ACC112 (cell line): ENCODE data around the gene RPL10A.
A peak's percentile ranks its signal among the peaks of the same experiment; 100 is the strongest.

ENCODE experiments used
- H2AFZ ChIP-seq: fragments of 200-600 bp; sonication (generic); one replicate; pipeline ENCODE4 v1.6.0; 2017; ENCODE audit warnings: antibody characterized with exemption, low read length; ENCODE audit not compliant: unreplicated experiment
- H3K27ac ChIP-seq: fragments of 200-600 bp; sonication (generic); 2 replicates; pipeline ENCODE4 v1.5.1; 2014; ENCODE audit warnings: low read depth, mild to moderate bottlenecking, antibody characterized with exemption, low read length, moderate library complexity
- H3K27me3 ChIP-seq: fragments of 200-600 bp; sonication (generic); 2 replicates; pipeline ENCODE4 v1.6.1; 2014; ENCODE audit warnings: mild to moderate bottlenecking, antibody characterized with exemption, low read length, moderate library complexity, mixed read lengths; ENCODE audit not compliant: insufficient read depth
- H3K36me3 ChIP-seq: fragments of 200-600 bp; sonication (generic); 2 replicates; pipeline ENCODE4 v1.6.1; 2016; ENCODE audit warnings: mild to moderate bottlenecking, antibody characterized with exemption, low read length, moderate library complexity, mixed read lengths; ENCODE audit not compliant: insufficient read depth
- H3K4me1 ChIP-seq: fragments of 200-600 bp; sonication (generic); one replicate; pipeline ENCODE4 v1.6.1; 2016; ENCODE audit warnings: low read length, mixed read lengths; ENCODE audit not compliant: insufficient read depth, unreplicated experiment, control insufficient read depth
- H3K4me3 ChIP-seq: fragments of 200-600 bp; sonication (generic); 2 replicates; pipeline ENCODE4 v1.5.1; 2014; ENCODE audit warnings: mild to moderate bottlenecking, low read depth, low read length
- H3K79me2 ChIP-seq: fragments of 200-600 bp; sonication (generic); one replicate; pipeline ENCODE4 v1.6.0; 2016; ENCODE audit warnings: low read length; ENCODE audit not compliant: control insufficient read depth, unreplicated experiment, insufficient read depth

RPL10A gene

GRCh38 chr6:35476004-35476403 lies 7.8 kb downstream of the RPL10A start:
- peaks cover 14% of the 10 kb centered on the region for H3K4me1 ChIP-seq
- no peak overlapping the region for H3K27ac ChIP-seq
- H3K27me3 ChIP-seq, result no peaks in the 10 kb centered on the region
- no peak overlapping the region for H2AFZ ChIP-seq
- no peak overlapping the region for H3K4me3 ChIP-seq
- H3K36me3 ChIP-seq, result peaks cover 11% of the 10 kb centered on the region
- H3K79me2 ChIP-seq, result peaks cover 12% of the 10 kb centered on the region

GRCh38 chr6:35477028-35477427 lies 8.8 kb downstream of the RPL10A start:
- no peak overlapping the region for H3K4me3 ChIP-seq
- H3K27ac ChIP-seq, result no peak overlapping the region
- no peak overlapping the region for H2AFZ ChIP-seq
- peaks cover 4% of the 10 kb centered on the region for H3K36me3 ChIP-seq
- H3K4me1 ChIP-seq, result peaks cover 4% of the 10 kb centered on the region
- peaks cover 2% of the 10 kb centered on the region for H3K79me2 ChIP-seq
- H3K27me3 ChIP-seq, result no peaks in the 10 kb centered on the region

GRCh38 chr6:35477551-35478179 lies 9.5 kb downstream of the RPL10A start:
- no peaks in the 10 kb centered on the region for H3K27me3 ChIP-seq
- no peaks in the 10 kb centered on the region for H3K4me1 ChIP-seq
- no peaks in the 10 kb centered on the region for H3K79me2 ChIP-seq
- no peak overlapping the region for H2AFZ ChIP-seq
- peaks cover 4% of the 10 kb centered on the region; the same call in 1 of the 2 replicates for H3K36me3 ChIP-seq
- H3K27ac ChIP-seq, result no peak overlapping the region
- H3K4me3 ChIP-seq, result no peak overlapping the region

DNA sequence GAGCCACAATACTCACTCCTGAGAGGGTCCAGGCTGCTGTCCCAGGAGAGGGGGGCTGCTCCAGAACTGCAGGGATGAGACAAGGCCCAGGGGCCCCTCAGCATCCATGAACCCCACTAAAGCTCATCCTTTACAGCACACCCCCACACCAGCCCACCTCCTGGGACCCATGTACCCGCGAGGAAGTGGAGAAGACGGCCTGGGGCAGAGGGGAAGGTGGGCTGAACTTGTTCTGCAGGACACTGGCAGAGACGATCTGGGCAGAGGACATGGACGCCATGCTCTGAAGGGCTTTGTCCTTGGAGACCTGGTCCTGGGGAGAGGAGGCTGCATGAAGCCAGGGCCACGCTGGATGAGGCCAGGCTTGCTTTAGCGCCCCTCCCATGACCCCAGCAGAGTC lies 10.1 kb downstream of the RPL10A start:
- Histone ChIP-seq H3K27me3 (no peaks in the 10 kb centered on the region), H2AFZ (no peak overlapping the region), H3K27ac (no peak overlapping the region), H3K4me3 (no peak overlapping the region), H3K79me2 (no peaks in the 10 kb centered on the region), H3K4me1 (no peaks in the 10 kb centered on the region), H3K36me3 (peaks cover under 1% of the 10 kb centered on the region; the same call in 1 of the 2 replicates)

DNA sequence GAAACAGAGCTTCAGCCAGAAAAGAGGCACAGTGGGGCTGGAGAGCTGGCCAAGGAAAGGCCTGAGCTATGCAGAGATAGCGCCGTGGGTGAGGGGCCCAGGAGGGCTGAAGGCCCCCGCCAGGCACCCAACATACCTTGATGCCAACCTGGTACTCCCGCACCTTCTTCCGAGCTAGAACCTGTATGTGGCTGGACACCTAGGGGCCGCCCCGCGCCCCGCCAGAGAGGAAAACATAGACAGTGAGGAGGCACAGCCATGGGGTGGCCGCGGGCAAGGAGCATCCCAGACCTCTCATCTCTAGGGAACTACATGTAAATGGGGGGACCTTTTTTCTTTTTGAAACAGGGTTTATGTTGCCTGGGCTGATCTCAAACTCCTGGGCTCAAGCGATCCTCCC lies 12.0 kb downstream of the RPL10A start:
- Histone ChIP-seq H3K4me3 (no peak overlapping the region), H3K79me2 (no peaks in the 10 kb centered on the region), H2AFZ (no peak overlapping the region), H3K27me3 (no peaks in the 10 kb centered on the region), H3K36me3 (no peaks in the 10 kb centered on the region), H3K4me1 (peaks cover 8% of the 10 kb centered on the region), H3K27ac (no peak overlapping the region)

- Histone ChIP-seq H3K79me2 (peaks cover 4% of the 10 kb centered on the region), H3K4me1 (peaks cover 18% of the 10 kb centered on the region), H3K4me3 (no peak overlapping the region), H3K27ac (no peak overlapping the region), H3K27me3 (no peaks in the 10 kb centered on the region), H2AFZ (no peak overlapping the region), H3K36me3 (no peaks in the 10 kb centered on the region)
These were observed 13.0 kb downstream of the RPL10A start for GRCh38 chr6:35481226-35481625.

DNA sequence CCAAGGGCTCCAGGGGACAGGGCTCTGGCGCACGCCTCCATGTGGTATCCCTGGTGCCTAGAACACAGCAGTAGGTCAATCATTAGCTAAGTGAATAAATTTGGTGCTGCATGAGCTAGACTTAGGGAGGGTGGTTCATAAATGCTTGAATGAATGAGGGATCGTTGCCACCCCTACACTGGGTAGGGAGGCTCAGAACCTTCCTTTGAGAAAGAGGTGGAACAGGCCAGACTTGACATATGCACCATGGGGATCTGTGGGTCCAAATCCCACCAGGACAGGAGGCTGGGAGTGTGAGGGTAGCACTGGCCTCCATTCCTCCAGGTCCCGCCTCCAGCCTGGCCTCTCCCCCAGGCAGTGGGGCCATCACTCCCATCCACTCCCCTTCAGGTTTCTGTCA lies 14.9 kb downstream of the RPL10A start:
- H3K79me2 ChIP-seq, result peaks cover 18% of the 10 kb centered on the region
- H3K27me3 ChIP-seq, result no peaks in the 10 kb centered on the region
- H3K4me1 ChIP-seq, result peaks cover 33% of the 10 kb centered on the region
- no peaks in the 10 kb centered on the region for H3K36me3 ChIP-seq
- H2AFZ ChIP-seq, result no peak overlapping the region
- no peak overlapping the region for H3K4me3 ChIP-seq
- H3K27ac ChIP-seq, result no peak overlapping the region

DNA sequence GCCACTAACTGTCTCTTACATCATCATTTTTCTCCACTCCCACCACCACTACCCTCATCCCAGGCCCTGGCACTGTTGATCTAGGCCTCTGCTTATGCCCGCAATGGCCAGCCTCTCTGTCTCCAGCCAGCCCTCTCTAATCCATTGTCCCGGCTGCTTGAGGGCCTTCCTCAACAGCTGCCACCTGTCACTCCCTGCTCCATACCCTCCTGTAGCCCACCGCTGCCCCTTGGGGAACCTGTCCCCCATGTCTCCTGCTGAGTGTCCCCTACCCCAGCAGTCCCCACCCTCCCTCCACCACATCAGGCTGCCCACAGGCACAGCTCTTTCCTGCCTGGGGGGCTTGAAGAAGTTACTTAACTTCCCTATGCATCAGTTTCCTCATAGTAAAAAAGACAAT lies 15.3 kb downstream of the RPL10A start:
- Histone ChIP-seq H3K79me2 (peaks cover 18% of the 10 kb centered on the region), H3K36me3 (no peaks in the 10 kb centered on the region), H2AFZ (no peak overlapping the region), H3K27me3 (no peaks in the 10 kb centered on the region), H3K4me3 (no peak overlapping the region), H3K4me1 (peaks cover 37% of the 10 kb centered on the region), H3K27ac (no peak overlapping the region)

DNA sequence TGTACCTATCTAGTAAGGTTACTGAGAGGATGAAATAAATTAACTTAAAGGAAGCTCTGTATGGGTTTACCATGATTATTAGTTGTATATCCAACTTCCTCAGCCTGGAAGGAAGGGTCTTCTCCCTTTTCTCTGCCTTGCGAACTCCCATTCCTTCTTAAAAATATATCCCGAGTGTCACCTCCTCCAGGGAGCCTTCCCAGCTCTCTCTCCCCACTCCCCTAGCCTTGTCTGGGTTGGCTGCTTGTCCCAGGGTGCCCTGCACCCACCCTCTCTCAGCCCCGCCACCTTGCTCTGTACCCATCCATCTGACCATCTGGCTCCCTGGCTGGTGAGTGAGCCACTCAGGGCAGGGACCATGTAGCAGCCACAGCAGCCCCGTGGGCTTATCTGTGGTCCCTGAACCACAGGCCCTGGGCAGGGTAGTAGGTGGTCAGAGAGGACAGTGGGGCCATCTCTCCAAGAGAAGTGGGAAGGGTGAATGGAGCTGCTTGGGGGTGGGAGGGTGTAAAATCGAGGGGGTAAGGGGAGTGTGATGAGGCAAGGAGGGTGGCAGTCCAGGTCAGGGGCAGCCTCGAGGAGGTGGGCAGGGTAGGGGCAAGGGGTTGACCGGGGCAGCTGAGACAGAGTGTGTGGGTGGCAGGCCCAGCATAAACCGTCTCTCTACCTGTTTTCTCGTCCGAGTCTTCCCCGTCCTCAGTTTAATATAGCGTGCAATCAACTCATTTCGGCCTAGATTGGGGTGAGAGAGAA lies 15.9 kb downstream of the RPL10A start:
- Histone ChIP-seq H3K27ac (no peak overlapping the region), H3K4me3 (no peak overlapping the region), H3K79me2 (peaks cover 20% of the 10 kb centered on the region), H3K27me3 (no peaks in the 10 kb centered on the region), H3K36me3 (no peaks in the 10 kb centered on the region), H2AFZ (no peak overlapping the region), H3K4me1 (peaks cover 37% of the 10 kb centered on the region)

DNA sequence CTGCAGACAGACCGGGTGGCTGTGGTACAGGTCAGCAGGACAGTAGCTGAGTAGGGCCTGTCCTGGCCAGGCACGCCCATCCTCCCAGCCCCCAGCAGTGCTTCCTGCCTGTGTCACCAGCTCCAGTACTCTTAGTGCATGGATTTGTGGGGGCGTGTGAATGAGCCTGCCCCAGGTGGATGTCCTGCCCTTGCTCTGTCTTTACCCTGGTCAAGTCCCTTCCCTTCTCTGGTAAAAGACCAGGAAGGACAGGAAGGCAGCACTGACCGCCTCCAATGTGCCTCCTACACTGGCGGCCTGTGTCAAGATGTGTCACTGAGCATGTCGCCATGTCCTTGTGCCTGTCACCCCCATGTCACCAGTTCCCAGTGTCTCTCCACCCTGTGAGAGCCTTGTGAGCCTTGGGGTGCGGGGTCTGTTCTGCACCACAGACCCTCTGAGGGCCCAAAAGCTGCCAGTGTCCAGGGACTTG lies 16.8 kb downstream of the RPL10A start:
- no peak overlapping the region for H2AFZ ChIP-seq
- no peaks in the 10 kb centered on the region for H3K36me3 ChIP-seq
- peaks cover 24% of the 10 kb centered on the region for H3K79me2 ChIP-seq
- H3K4me1 ChIP-seq, result peaks cover 39% of the 10 kb centered on the region
- H3K4me3 ChIP-seq, result peak overlapping the region; percentile 58; the same call in 1 of the 2 replicates
- peak overlapping the region; percentile 76 for H3K27ac ChIP-seq
- H3K27me3 ChIP-seq, result no peaks in the 10 kb centered on the region

DNA sequence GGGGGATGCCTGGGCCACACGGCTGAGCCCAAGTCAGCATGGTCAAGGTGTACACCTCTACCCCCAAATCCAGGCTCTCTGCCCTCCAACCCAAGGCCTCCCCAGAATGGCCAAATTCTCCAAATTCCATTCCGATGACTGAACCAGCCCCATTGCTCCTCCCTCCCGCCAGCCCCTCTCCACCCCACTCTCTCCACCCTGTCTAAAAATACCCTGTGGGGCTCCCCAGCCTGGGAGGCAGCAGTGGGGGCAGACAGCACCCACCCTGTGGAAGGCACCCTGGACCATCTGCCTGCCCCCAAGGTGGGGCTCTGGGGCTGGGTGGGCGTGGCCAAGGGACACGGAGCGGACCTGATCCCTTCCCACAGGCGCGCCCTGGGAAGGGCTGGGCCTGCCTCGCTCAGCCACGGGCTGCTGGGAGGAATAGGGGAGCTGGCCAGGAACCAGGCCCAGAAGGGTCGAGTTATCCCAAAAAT lies 17.2 kb downstream of the RPL10A start:
- peak overlapping the region; percentile 58; the same call in 1 of the 2 replicates for H3K4me3 ChIP-seq
- peaks cover 28% of the 10 kb centered on the region for H3K79me2 ChIP-seq
- no peaks in the 10 kb centered on the region for H3K27me3 ChIP-seq
- H3K27ac ChIP-seq, result peak overlapping the region; percentile 76
- peak overlapping the region; percentile 69 for H2AFZ ChIP-seq
- H3K4me1 ChIP-seq, result peaks cover 44% of the 10 kb centered on the region
- no peaks in the 10 kb centered on the region for H3K36me3 ChIP-seq
